NB4 (cell line): ENCODE results near the gene TACC2.

Source experiments
- DNase-seq: peaks from one replicate; pipeline ENCODE4 v3.0.0; 2010; ENCODE audit warnings: low read depth
- H3K4me3 ChIP-seq: one replicate; pipeline ENCODE4 v1.5.1; 2011; ENCODE audit warnings: mild to moderate bottlenecking, low read depth, low read length, moderate library complexity
- CTCF ChIP-seq: IDR thresholded peaks from one replicate; pipeline ENCODE4 v1.5.1; 2012; ENCODE audit warnings: low read depth, low read length
- MAX ChIP-seq: IDR thresholded peaks from 2 replicates; pipeline ENCODE4 v1.6.1; 2011; ENCODE audit warnings: low read depth, low read length
- MYC ChIP-seq: IDR thresholded peaks from 2 replicates; pipeline ENCODE4 v1.6.1; 2011; ENCODE audit warnings: low read depth, low read length
- POLR2A ChIP-seq: IDR thresholded peaks from 2 replicates; pipeline ENCODE4 v1.6.1; 2011; ENCODE audit warnings: mild to moderate bottlenecking; ENCODE audit not compliant: insufficient read length; ENCODE audit errors: extremely low read depth

The TACC2 gene

DNA sequence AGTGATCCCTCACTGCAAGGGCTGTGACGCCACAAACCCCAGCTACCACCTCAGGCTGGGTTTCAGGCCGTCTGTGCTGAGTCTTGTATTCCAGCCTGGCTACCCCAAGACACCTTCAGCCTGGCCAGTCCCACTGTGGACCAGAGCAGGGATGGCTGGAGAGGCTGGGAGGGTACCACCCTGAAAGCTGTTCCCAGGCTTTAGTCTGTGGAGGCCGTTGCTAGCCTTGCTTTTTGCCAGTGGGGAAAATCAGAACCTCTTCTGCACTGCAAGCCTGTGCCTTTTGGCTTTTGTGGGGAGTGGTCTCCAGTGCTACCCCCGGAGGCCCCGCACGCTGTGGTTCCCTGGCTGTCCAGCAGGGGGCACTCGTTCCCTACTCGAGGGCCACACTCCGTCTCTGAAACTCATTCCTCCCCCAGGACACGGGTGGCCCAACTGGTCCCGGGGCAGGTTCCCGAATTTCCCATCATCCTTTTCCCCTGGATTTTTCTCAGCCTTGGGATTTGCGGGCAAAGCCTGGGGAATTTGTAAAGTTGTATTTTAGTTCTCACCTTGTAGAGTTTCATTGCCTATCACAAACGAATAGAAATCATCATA, 153.8 kb downstream of the TACC2 start:
- H3K4me3 ChIP-seq: no peak overlapping the region
- TF ChIP-seq MAX: peak; percentile 25; the same call in 1 of the 2 replicates
- no peak for TF ChIP-seq POLR2A
- peak; percentile 92 for TF ChIP-seq CTCF
- no peak for TF ChIP-seq MYC
- peak; percentile 53 for DNase-seq

DNA sequence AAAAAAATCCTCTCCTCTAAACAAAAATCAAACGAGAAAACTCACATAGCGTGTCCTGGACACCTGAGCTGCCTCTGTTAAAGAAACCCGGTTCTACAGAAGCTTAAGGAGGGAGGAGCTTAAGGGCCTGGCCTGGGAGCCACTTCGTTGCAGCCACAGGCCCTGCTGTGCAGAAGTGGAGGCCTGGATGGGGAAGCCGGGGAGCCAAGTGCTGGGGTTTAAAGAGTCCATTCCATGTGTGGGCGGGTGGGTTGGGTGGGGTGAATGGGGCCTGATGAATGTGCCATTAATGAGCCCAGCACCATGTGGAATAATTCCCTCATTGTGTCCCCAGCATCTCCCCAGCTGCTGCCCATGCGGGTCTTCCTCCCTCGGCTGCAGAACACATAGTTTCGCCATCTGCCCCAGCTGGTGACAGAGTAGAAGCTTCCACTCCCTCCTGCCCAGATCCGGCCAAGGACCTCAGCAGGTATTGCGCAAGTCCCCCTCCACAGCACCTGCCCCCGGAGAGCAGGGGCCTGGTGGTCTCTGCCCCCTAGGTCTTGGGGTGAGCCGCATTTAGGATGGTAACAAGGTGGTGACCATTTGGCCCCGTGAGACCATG, 154.4 kb downstream of the TACC2 start:
- TF ChIP-seq CTCF (no peak), POLR2A (no peak), MAX (peak; percentile 60), MYC (no peak; the same call in none of the 2 replicates)
- DNase-seq: peak; percentile 81
- H3K4me3 ChIP-seq: no peak overlapping the region

GRCh38 chr10:122144199-122144598, 155.2 kb downstream of the TACC2 start:
- DNase-seq: no peak
- no peak overlapping the region for H3K4me3 ChIP-seq

GRCh38 chr10:122145113-122145512, 156.2 kb downstream of the TACC2 start:
- H3K4me3 ChIP-seq: no peak overlapping the region
- DNase-seq: no peak
- no peak for TF ChIP-seq MYC
- TF ChIP-seq POLR2A: no peak
- no peak for TF ChIP-seq MAX
- no peak for TF ChIP-seq CTCF

More at GRCh38 chr10:122144199-122144598, 155.2 kb downstream of the TACC2 start:
- TF ChIP-seq POLR2A: no peak
- no peak for TF ChIP-seq MAX
- no peak for TF ChIP-seq MYC

DNA sequence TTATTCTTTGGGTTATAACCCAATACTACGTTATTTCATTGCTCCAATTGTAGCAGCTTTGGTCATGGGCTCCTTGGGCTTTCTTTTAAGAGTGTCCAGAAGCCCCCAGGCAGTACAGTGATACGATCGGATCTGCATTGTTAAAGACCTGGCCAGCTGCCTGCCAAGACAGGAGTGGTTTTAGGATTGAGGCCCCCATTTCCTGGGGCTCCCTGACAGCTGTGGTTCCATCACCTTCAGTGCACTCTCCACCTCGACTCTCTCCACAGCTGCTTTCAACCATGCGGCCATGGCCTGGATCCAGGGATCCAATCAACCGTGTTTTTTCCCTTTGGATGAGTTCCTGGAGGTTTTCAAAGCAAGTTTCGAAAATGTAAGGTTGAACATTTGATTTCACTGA, 158.7 kb downstream of the TACC2 start:
- DNase-seq: peak; percentile 34
- TF ChIP-seq POLR2A (no peak), MYC (no peak), MAX (peak; percentile 15; the same call in 1 of the 2 replicates)
- H3K4me3 ChIP-seq: no peak overlapping the region

- DNase-seq: no peak
- no peak overlapping the region for H3K4me3 ChIP-seq
- no peak for TF ChIP-seq MAX
Observed at GRCh38 chr10:122148876-122149560, 160.1 kb downstream of the TACC2 start.
